ENCODE measurements around the gene OR2T11. TPM values are rescaled to one million over a fixed set of nuclear protein-coding genes. Genes with fewer than 3 reads are reported as not detected.
"Not testable (repeated sequence)": the region's sequence is repeated elsewhere in the genome, so short reads cannot be mapped to it uniquely, and the experiment has no call there.

Gene OR2T11
- total RNA-seq, 1 donor, result not detected

- H3K4me3 ChIP-seq (ENCODE audit: low read depth, low read length), result no peak overlapping the region
- no peak for TF ChIP-seq CTCF (IDR thresholded peaks at IDR 0.05; ENCODE audit: insufficient read depth, low read depth, low read length)
- no peak for DNase-seq (ENCODE audit: low read depth)
Measured at GRCh38 chr1:248585266-248585665, 49.6 kb downstream of the OR2T11 start.

DNA sequence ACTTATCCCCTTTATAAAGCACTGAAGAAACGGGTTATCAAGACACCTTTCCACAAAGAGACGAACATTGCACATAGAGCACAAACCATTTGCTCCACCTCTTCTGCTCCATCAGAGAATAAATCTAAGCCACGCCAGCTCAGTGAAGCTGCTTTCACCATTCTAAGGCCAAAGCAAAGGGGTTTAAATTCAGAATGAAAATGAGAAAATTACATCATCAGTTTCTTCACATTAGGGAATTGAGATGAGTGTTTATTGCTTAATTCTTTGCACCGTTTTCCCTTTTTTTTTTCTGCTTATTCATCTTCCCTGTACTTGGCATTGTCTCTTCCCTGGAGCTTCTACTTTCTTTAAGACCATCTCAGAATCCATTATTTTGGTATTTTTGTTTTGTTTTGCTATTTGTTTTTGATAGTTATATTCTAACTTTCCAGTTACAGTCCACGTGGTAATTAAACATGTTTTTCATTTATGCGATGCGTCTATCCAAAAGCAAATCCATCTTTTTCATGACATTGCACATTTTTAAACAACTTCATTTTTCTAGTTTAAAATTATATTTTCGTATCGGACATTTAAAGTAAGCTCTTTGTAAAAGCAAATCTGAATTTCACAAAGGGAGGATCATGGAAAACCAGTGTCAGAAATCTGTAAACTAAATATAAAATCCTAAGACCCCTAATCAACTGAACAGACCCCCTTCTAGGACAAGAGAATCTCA, 58.5 kb downstream of the OR2T11 start:
- TF ChIP-seq CTCF (IDR thresholded peaks at IDR 0.05; ENCODE audit: insufficient read depth, low read depth, low read length), result no peak
- H3K4me3 ChIP-seq (ENCODE audit: low read depth, low read length), result no peak overlapping the region
- DNase-seq (ENCODE audit: low read depth), result no peak

GRCh38 chr1:248574657-248575056, 60.2 kb downstream of the OR2T11 start, which contains the start of gene OR2T34:
OR2T34 (minus strand) TSS chr1:248574757; CDS start chr1:248574757, 0 bp downstream.
- DNase-seq (ENCODE audit: low read depth); H3K4me3 ChIP-seq (ENCODE audit: low read depth, low read length): not testable (repeated sequence)

DNA sequence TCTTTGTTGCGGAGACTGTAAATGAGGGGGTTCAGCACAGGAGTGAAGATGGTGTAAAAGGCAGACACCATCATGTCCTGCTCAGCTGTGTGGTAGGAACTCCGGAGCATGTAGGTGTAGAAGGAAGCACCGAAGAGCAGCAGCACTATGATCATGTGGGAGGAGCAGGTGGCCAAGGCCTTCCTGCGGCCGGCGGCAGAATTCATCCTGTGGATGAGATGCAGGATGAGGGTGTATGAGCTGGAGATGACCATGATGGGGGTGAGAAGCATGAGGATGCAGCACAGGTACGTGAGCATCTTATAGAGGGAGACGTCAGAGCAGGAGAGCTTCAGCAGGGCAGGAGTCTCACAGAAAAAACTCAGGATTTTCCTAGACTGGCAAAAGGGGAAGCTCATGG, 61.0 kb downstream of the OR2T11 start:
- not testable (repeated sequence) for H3K4me3 ChIP-seq (ENCODE audit: low read depth, low read length); DNase-seq (ENCODE audit: low read depth)

Small RNA genes within 50 kb of the gene (small RNA-seq; reads per million reads assigned to genes)
- not detected for gene RF00019

Other genes starting within 250 kb of the OR2T11 start
- not detected in 2 replicates for gene OR2T1, start 232.0 kb downstream of the OR2T11 start, total RNA-seq
- not detected in 2 replicates for gene OR2T2, start 189.5 kb downstream of the OR2T11 start, total RNA-seq
- gene OR2T3, start 161.7 kb downstream of the OR2T11 start, total RNA-seq, result not detected in 2 replicates
- gene OR2T5, start 146.5 kb downstream of the OR2T11 start, total RNA-seq, result not detected in 2 replicates
- not detected in 2 replicates for gene OR2G6, start 127.0 kb downstream of the OR2T11 start, total RNA-seq
- gene OR2T29, start 72.3 kb downstream of the OR2T11 start, total RNA-seq, result not detected in 2 replicates
- gene OR2T34, start 60.3 kb downstream of the OR2T11 start, total RNA-seq, result not detected in 2 replicates
- not detected in 2 replicates for gene OR2T10, start 37.4 kb downstream of the OR2T11 start, total RNA-seq
- not detected in 2 replicates for gene OR2T35, start 10.2 kb upstream of the OR2T11 start, total RNA-seq
- gene OR2T27, start 20.4 kb upstream of the OR2T11 start, total RNA-seq, result not detected in 2 replicates
- not detected in 2 replicates for gene OR14I1, start 67.7 kb upstream of the OR2T11 start, total RNA-seq
- gene LYPD8, start 120.7 kb upstream of the OR2T11 start, total RNA-seq, result under 0.01 TPM in 1 of 2 replicates, not detected in the other
- 26.1 and 28.9 TPM in 2 replicates for gene SH3BP5L, start 190.8 kb upstream of the OR2T11 start, total RNA-seq
- gene ZNF672, start 203.1 kb upstream of the OR2T11 start, total RNA-seq, result 17.7 and 19.4 TPM in 2 replicates
- gene ZNF692, start 224.0 kb upstream of the OR2T11 start, total RNA-seq, result 10.6 and 22.0 TPM in 2 replicates